Nasal cavity respiratory epithelium epithelial cell of viscerocranial mucosa (primary cell): ENCODE data around the gene ANKRD53. TPM values are rescaled to one million over a fixed set of nuclear protein-coding genes. Genes with fewer than 3 reads are reported as not detected.

Experiments used
- total RNA-seq: library from RNA; depleted of rRNA; stranded (reverse); fragments of >200 nt; gene quantifications from 2 replicates; pipeline ENCODE4 v1.2.3, GENCODE V29; 2014

ANKRD53 gene, protein sequence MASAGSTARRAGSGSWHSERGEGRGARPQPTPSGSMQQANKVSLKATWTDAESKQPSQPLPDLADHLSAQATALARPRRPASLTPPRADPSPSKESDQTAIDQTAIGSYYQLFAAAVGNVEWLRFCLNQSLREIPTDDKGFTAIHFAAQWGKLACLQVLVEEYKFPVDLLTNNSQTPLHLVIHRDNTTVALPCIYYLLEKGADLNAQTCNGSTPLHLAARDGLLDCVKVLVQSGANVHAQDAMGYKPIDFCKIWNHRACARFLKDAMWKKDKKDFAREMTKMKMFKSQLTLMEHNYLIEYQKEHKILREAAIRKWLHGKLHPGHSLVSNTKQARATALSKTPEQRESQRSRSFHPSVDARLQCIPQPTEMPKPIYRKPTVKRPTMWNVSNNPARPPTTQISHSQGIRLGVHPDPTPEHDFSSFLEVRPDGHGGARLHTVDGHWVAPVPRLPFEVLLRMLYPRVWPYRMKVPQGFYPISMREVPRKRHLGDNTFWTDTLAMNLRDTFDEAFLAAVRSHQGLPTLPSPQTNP
- 0.07 TPM in 1 of 2 replicates, not detected in the other for total RNA-seq

GRCh38 chr2:70978341-70979179, at the start of gene ANKRD53:
ANKRD53 (plus strand) TSS chr2:70978630; CDS start chr2:70978646, 16 bp downstream.

GRCh38 chr2:70935468-70936164, 42.8 kb upstream of the ANKRD53 start, which contains the start of gene ATP6V1B1:
ATP6V1B1 (plus strand) TSS chr2:70935900; CDS start chr2:70935955, 55 bp downstream.

DNA sequence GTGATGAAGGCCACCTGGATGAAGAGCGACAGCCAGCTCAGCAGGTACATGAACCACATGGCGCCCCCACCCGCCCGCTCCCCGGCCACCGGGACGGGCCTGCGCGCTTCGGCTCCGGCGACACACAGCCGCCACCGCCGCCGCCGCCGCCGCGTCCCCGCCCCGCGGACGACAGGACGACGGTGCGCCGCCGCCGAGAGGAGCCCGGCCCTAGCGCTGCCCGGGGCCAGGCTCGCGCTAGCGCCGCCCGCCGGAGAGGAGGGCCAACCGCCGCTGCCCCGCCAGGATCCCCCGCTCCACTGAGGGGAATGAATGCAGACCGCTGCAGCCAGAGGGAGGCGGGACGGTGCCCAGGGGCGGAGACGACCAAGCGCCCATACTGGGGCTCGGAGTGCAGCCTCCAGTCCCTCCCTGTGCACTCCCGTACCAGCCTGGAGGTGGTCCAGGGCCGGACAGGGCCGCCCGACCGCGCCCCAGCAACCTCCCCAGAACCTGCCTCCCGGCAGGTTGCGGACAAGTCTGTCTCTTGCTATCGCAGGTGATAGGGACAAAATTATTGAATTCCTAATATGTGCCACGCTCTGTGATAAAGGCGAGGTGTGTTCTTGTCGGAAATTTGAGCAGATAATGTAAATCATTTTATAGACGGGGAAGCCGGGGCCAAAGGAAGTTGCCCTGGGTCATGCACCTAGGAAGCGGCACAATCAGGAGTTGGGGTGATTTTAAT, 16.4 kb downstream of the ANKRD53 start, which contains the start of gene TEX261:
Gene TEX261, minus strand, starts transcription at position 175 of the 727 bp plus-strand sequence. Its CDS starts 116 bp downstream, at position 59.

Other genes with a start within 250 kb of the ANKRD53 start
- under 0.01 TPM in 1 of 2 replicates, not detected in the other for gene ADD2, start 210.4 kb upstream of the ANKRD53 start, total RNA-seq
- gene FIGLA, start 188.0 kb upstream of the ANKRD53 start, total RNA-seq: not detected in 2 replicates
- gene CLEC4F, start 158.0 kb upstream of the ANKRD53 start, total RNA-seq: not detected in 2 replicates
- not detected in 2 replicates for gene CD207, start 142.8 kb upstream of the ANKRD53 start, total RNA-seq
- gene VAX2, start 78.1 kb upstream of the ANKRD53 start, total RNA-seq: not detected in 2 replicates
- 0.21 and 0.34 TPM in 2 replicates for gene ATP6V1B1, start 42.7 kb upstream of the ANKRD53 start, total RNA-seq
- 12.3 and 28.5 TPM in 2 replicates for gene TEX261, start 16.2 kb downstream of the ANKRD53 start, total RNA-seq
- gene NAGK, start 90.0 kb downstream of the ANKRD53 start, total RNA-seq: 29.7 and 57.7 TPM in 2 replicates
- 9.7 and 11.3 TPM in 2 replicates for gene MCEE, start 151.6 kb downstream of the ANKRD53 start, total RNA-seq
- gene MPHOSPH10, start 152.0 kb downstream of the ANKRD53 start, total RNA-seq: 21.2 and 30.2 TPM in 2 replicates
- gene PAIP2B, start 248.5 kb downstream of the ANKRD53 start, total RNA-seq: 3.1 and 5.3 TPM in 2 replicates